DND-41 (cell line): Measurements from ENCODE around the gene HSBP1L1.
"Not testable (repeated sequence)": the region's sequence is repeated elsewhere in the genome, so short reads cannot be mapped to it uniquely, and the experiment has no call there.

Experiments used
- ATAC-seq: fragments of 200-7000 bp; cut with Tn5 transposase; 3 replicates; pipeline ENCODE4 v1.9.1; 2021; ENCODE audit warnings: low read depth; ENCODE audit not compliant: insufficient read depth
- DNase-seq: peaks from one replicate; pipeline ENCODE4 v3.0.0-alpha.2; 2020
- H2AFZ ChIP-seq: 2 replicates; pipeline ENCODE4 v1.6.0; 2012; ENCODE audit warnings: low read depth, low read length
- H3K27ac ChIP-seq: 2 replicates; pipeline ENCODE4 v1.5.1; 2012; ENCODE audit warnings: low read length, inconsistent platforms
- H3K27me3 ChIP-seq: fragments of 200-600 bp; sonication (generic); 2 replicates; pipeline ENCODE4 v1.6.0; 2012; ENCODE audit warnings: low read length, mild to moderate bottlenecking, inconsistent platforms; ENCODE audit not compliant: insufficient read depth, poor library complexity
- H3K36me3 ChIP-seq: 2 replicates; pipeline ENCODE4 v1.5.1; 2012; ENCODE audit warnings: low read length, inconsistent platforms; ENCODE audit not compliant: insufficient read depth
- H3K4me1 ChIP-seq: 2 replicates; pipeline ENCODE4 v1.5.1; 2012; ENCODE audit warnings: mild to moderate bottlenecking, low read length; ENCODE audit not compliant: insufficient read depth
- H3K4me2 ChIP-seq: 2 replicates; pipeline ENCODE4 v1.6.0; 2012; ENCODE audit warnings: mild to moderate bottlenecking, moderate library complexity, low read length, inconsistent platforms; ENCODE audit not compliant: insufficient read depth
- H3K4me3 ChIP-seq, 2 experiments: fragments of 200-600 bp in 1 of 2; shearing (Covaris generic) in 1 of 2; 2 replicates each; pipeline ENCODE4 v1.5.1; 2012 to 2016; ENCODE audit warnings: inconsistent platforms in 2 of 2, low read length in 2 of 2, mild to moderate bottlenecking in 2 of 2, low read depth in 1 of 2, moderate library complexity in 1 of 2
- H3K79me2 ChIP-seq: 2 replicates; pipeline ENCODE4 v1.6.0; 2012; ENCODE audit warnings: low read length, inconsistent platforms; ENCODE audit not compliant: insufficient read depth
- H3K9ac ChIP-seq: 2 replicates; pipeline ENCODE4 v1.6.0; 2012; ENCODE audit warnings: low read depth, mild to moderate bottlenecking, inconsistent platforms, low read length, moderate library complexity
- H3K9me3 ChIP-seq: 2 replicates; pipeline ENCODE4 v1.5.1; 2012; ENCODE audit warnings: low read length, moderate library complexity, mild to moderate bottlenecking, inconsistent platforms; ENCODE audit not compliant: insufficient read depth, severe bottlenecking
- H4K20me1 ChIP-seq: 2 replicates; pipeline ENCODE4 v1.6.0; 2012; ENCODE audit warnings: low read length; ENCODE audit not compliant: insufficient read depth
- EZH2 ChIP-seq: IDR thresholded peaks from 3 replicates; pipeline ENCODE4 v1.6.1; 2012; ENCODE audit warnings: borderline replicate concordance, low read depth, mild to moderate bottlenecking, moderate library complexity, low read length, inconsistent platforms; ENCODE audit not compliant: severe bottlenecking
- TF ChIP-seq, protein P1 (sequence below): IDR thresholded peaks from 2 replicates; pipeline ENCODE4 v1.5.1; 2012; ENCODE audit warnings: borderline replicate concordance, low read length, moderate library complexity, mild to moderate bottlenecking; ENCODE audit not compliant: poor library complexity, severe bottlenecking; ENCODE audit errors: extremely low read depth

The HSBP1L1 gene

DNA sequence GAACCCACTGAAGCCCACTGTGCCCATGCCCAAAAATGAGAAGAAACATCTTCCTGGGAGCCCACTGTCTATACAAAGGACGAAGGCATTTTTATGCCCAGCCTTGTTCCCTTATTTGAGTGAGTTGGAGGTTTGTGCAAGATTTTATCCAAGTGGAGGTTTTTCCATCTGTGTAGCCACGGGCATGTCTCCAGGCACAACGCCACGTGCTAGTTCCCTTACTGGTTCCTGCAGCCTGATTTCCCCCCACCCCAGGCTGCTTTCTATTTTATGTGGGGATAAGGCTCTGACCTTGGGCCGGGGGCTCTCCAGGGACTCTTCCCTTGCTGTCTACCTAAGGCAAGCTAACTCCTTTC lies 46.1 kb downstream of the HSBP1L1 start:
- Histone ChIP-seq H3K79me2 (no peaks in the 10 kb centered on the region), H2AFZ (no peak overlapping the region), H3K4me3 (no peak overlapping the region), H3K9me3 (no peaks in the 10 kb centered on the region), H3K36me3 (no peaks in the 10 kb centered on the region), H3K27me3 (no peaks in the 10 kb centered on the region), H3K4me2 (no peak overlapping the region), H3K27ac (no peak overlapping the region), H3K4me1 (no peaks in the 10 kb centered on the region), H4K20me1 (no peaks in the 10 kb centered on the region), H3K9ac (no peak overlapping the region)
- no peak for TF ChIP-seq EZH2
- TF ChIP-seq, protein P1, sequence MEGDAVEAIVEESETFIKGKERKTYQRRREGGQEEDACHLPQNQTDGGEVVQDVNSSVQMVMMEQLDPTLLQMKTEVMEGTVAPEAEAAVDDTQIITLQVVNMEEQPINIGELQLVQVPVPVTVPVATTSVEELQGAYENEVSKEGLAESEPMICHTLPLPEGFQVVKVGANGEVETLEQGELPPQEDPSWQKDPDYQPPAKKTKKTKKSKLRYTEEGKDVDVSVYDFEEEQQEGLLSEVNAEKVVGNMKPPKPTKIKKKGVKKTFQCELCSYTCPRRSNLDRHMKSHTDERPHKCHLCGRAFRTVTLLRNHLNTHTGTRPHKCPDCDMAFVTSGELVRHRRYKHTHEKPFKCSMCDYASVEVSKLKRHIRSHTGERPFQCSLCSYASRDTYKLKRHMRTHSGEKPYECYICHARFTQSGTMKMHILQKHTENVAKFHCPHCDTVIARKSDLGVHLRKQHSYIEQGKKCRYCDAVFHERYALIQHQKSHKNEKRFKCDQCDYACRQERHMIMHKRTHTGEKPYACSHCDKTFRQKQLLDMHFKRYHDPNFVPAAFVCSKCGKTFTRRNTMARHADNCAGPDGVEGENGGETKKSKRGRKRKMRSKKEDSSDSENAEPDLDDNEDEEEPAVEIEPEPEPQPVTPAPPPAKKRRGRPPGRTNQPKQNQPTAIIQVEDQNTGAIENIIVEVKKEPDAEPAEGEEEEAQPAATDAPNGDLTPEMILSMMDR: no peak
- DNase-seq: no peak
- ATAC-seq: no peak

DNA sequence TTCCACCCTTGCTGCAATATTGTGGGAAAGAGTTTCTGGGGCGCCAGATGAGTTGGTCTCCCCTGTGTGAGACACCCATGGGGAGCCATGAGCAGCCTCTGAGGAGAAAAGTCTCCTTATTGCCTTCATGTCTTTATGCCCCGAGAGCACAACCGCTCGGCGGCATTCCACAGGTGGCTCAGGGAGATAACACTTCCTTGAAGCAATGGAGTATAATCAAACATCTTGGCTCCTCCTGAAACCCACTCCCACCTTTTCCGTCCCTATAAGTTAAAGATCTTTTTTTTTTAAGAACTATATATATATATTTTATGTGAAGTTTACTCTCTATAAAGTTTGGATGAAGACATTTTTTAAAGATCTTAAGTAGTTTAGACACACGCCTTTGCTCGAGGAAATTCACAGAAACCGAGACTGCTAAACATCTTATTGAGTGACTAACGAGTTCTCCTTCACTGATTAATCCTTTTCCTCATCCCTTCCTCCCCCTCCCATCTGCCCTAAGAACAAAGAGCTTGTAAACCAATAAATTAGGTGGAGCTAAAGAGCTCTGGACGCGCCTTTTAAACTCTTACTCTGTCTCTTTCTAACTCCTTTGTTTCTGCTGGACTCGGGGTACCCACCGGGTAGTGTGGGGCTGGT lies 47.2 kb downstream of the HSBP1L1 start:
- ATAC-seq, H3K4me3 ChIP-seq, H3K9ac ChIP-seq, DNase-seq, H3K36me3 ChIP-seq, H3K4me2 ChIP-seq, H4K20me1 ChIP-seq, H3K27ac ChIP-seq, H3K9me3 ChIP-seq, H3K79me2 ChIP-seq, H2AFZ ChIP-seq, H3K4me1 ChIP-seq, H3K27me3 ChIP-seq: not testable (repeated sequence)

DNA sequence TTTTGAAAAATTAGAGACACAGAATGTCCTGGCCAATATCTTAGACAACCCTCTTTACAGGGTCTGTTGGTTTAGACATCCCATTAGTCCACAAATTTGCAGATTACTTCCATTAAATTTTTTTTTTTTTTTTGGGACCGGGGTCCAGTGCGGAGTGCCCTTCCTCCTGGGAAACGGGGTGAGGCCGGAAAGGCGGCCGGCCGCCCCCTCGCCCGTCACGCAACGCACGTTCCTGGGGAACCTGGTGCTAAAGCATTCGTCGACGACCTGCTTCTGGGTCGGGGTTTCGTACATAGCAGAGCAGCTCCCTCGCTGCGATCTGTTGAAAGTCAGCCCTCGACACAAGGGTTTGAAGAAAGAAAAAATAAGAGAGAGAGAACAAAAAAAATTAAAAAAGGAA lies 48.3 kb downstream of the HSBP1L1 start:
- no peak overlapping the region for H3K4me3 ChIP-seq
- TF ChIP-seq, protein P1: no peak
- no peak for TF ChIP-seq EZH2

More for the DNA sequence above, 48.3 kb downstream of the HSBP1L1 start:
- Histone ChIP-seq H3K79me2 (no peaks in the 10 kb centered on the region), H3K36me3 (no peaks in the 10 kb centered on the region), H3K4me1 (no peaks in the 10 kb centered on the region), H3K9ac (no peak overlapping the region), H3K9me3 (no peaks in the 10 kb centered on the region), H4K20me1 (no peaks in the 10 kb centered on the region), H3K27me3 (no peaks in the 10 kb centered on the region), H3K4me2 (no peak overlapping the region), H3K27ac (no peak overlapping the region), H2AFZ (no peak overlapping the region)
- DNase-seq (no peak), ATAC-seq (no peak)
